Astrocyte (in vitro differentiated cells and primary cell): ENCODE data around the gene POLN. TPM values are rescaled to one million over a fixed set of nuclear protein-coding genes. Genes with fewer than 3 reads are reported as not detected.

Experiments
- DNase-seq: peaks from one replicate; pipeline ENCODE4 v3.0.0-alpha.2; 2010; ENCODE audit warnings: low read depth
- FAIRE-seq: peaks from 2 replicates; lab custom pipeline; 2011; peaks lifted over from hg19 to GRCh38; lab: Jason Lieb, UNC
- H2AFZ ChIP-seq: 2 replicates; pipeline ENCODE4 v1.6.0; 2012; ENCODE audit warnings: low read depth, low read length, inconsistent platforms
- H3K27ac ChIP-seq: 2 replicates; pipeline ENCODE4 v1.5.1; 2011; ENCODE audit warnings: low read depth, low read length, inconsistent platforms
- H3K27me3 ChIP-seq: 2 replicates; pipeline ENCODE4 v1.6.0; 2011; ENCODE audit warnings: low read length, inconsistent platforms; ENCODE audit not compliant: insufficient read depth
- H3K36me3 ChIP-seq: 2 replicates; pipeline ENCODE4 v1.5.1; 2011; ENCODE audit warnings: low read length, inconsistent platforms; ENCODE audit not compliant: insufficient read depth
- H3K4me1 ChIP-seq: 2 replicates; pipeline ENCODE4 v1.5.1; 2011; ENCODE audit warnings: low read length, inconsistent platforms; ENCODE audit not compliant: insufficient read depth
- H3K4me2 ChIP-seq: 2 replicates; pipeline ENCODE4 v1.6.0; 2012; ENCODE audit warnings: low read length, inconsistent platforms
- H3K4me3 ChIP-seq: 2 replicates; pipeline ENCODE4 v1.5.1; 2011; ENCODE audit warnings: low read depth, mild to moderate bottlenecking, low read length, inconsistent platforms; ENCODE audit not compliant: insufficient read depth
- H3K79me2 ChIP-seq: 2 replicates; pipeline ENCODE4 v1.6.0; 2012; ENCODE audit warnings: mild to moderate bottlenecking, low read length, inconsistent platforms; ENCODE audit not compliant: insufficient read depth
- H3K9ac ChIP-seq: 2 replicates; pipeline ENCODE4 v1.6.0; 2012; ENCODE audit warnings: mild to moderate bottlenecking, low read length, inconsistent platforms
- H3K9me3 ChIP-seq: 2 replicates; pipeline ENCODE4 v1.5.1; 2012; ENCODE audit warnings: low read depth, mild to moderate bottlenecking, low read length, inconsistent platforms; ENCODE audit not compliant: insufficient read depth
- H4K20me1 ChIP-seq: 2 replicates; pipeline ENCODE4 v1.6.0; 2012; ENCODE audit warnings: low read length, inconsistent platforms; ENCODE audit not compliant: insufficient read depth
- H3K27ac Mint-ChIP-seq: one replicate; pipeline ENCODE4 v1.8.0; 2021; ENCODE audit warnings: mild to moderate bottlenecking, mixed read lengths; ENCODE audit not compliant: unreplicated experiment
- H3K27me3 Mint-ChIP-seq: one replicate; pipeline ENCODE4 v1.8.0; 2021; ENCODE audit warnings: low read depth, mixed read lengths; ENCODE audit not compliant: unreplicated experiment
- H3K36me3 Mint-ChIP-seq: one replicate; pipeline ENCODE4 v1.8.0; 2021; ENCODE audit warnings: low read depth, mixed read lengths; ENCODE audit not compliant: unreplicated experiment
- H3K4me1 Mint-ChIP-seq: one replicate; pipeline ENCODE4 v1.8.0; 2021; ENCODE audit warnings: low read depth, mixed read lengths; ENCODE audit not compliant: unreplicated experiment
- H3K4me3 Mint-ChIP-seq: one replicate; pipeline ENCODE4 v1.8.0; 2021; ENCODE audit warnings: mild to moderate bottlenecking, moderate library complexity, mixed read lengths; ENCODE audit not compliant: unreplicated experiment
- H3K9me3 Mint-ChIP-seq: one replicate; pipeline ENCODE4 v1.8.0; 2021; ENCODE audit warnings: mild to moderate bottlenecking, mixed read lengths; ENCODE audit not compliant: unreplicated experiment
- EZH2 ChIP-seq: IDR thresholded peaks from 2 replicates; pipeline ENCODE4 v1.6.1; 2012; ENCODE audit warnings: mild to moderate bottlenecking, low read length, inconsistent platforms; ENCODE audit not compliant: insufficient read depth
- total RNA-seq: library from RNA; stranded (reverse); gene quantifications from 2 replicates; pipeline ENCODE4 v1.2.1, GENCODE V29; 2021
- TF ChIP-seq, protein P1 (sequence below): IDR thresholded peaks from 2 replicates; pipeline ENCODE4 v1.5.1; 2011; ENCODE audit warnings: low read depth, mild to moderate bottlenecking, inconsistent platforms, low read length, moderate library complexity; ENCODE audit not compliant: insufficient read depth

The POLN gene
- total RNA-seq, 1 donor from 2014 or later, result 3.1 TPM

DNA sequence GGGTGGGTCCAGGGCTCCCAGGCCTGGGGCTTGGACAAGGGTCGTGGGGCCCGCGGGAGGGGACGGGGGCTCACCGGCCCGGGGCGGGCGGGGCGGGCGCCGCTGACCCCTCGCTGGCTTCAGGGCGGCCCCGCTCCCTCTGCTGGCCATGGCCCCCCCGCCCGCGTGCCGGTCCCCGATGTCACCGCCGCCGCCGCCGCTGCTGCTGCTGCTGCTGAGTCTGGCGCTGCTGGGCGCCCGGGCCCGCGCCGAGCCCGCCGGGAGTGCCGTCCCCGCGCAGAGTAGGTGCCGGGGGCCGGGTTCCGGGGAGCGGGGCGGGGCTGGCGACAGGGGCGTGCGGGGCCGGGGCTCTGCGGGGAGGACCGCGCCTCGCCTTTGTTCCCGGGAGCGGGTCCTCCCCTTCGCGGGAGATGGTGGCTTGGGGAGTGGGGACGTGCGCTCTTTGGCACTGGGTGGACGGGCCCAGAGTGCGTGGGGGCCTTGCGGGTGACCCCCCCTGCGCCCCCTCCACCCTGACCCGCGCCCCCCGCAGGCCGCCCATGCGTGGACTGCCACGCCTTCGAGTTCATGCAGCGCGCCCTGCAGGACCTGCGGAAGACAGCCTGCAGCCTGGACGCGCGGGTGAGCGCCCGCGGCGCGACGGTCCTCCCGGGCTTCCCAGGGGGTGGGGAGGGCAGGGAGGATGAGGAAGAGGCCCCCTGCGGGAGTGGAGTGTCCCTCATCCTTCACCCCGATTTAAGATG lies 199.5 kb downstream of the POLN start:
- H2AFZ ChIP-seq, result peak overlapping the region; percentile 87
- no peak overlapping the region for H3K27ac Mint-ChIP-seq
- peak overlapping the region; percentile 93 for H3K4me2 ChIP-seq
- peak overlapping the region; percentile 67 for H3K4me3 Mint-ChIP-seq
- no peaks in the 10 kb centered on the region for H3K9me3 Mint-ChIP-seq
- H3K27me3 Mint-ChIP-seq, result peaks cover 16% of the 10 kb centered on the region
- no peaks in the 10 kb centered on the region for H3K79me2 ChIP-seq
- H3K27ac ChIP-seq, result no peak overlapping the region
- DNase-seq (no peak), FAIRE-seq (no peak)
- H3K36me3 ChIP-seq, result no peaks in the 10 kb centered on the region
- peaks cover 11% of the 10 kb centered on the region for H3K27me3 ChIP-seq
- peak overlapping the region; percentile 58 for H3K4me3 ChIP-seq
- H3K4me1 Mint-ChIP-seq, result no peaks in the 10 kb centered on the region
- peak overlapping the region; percentile 59 for H3K9ac ChIP-seq
- H3K36me3 Mint-ChIP-seq, result peaks cover 3% of the 10 kb centered on the region
- H3K4me1 ChIP-seq, result peaks cover 7% of the 10 kb centered on the region
- TF ChIP-seq, protein P1, sequence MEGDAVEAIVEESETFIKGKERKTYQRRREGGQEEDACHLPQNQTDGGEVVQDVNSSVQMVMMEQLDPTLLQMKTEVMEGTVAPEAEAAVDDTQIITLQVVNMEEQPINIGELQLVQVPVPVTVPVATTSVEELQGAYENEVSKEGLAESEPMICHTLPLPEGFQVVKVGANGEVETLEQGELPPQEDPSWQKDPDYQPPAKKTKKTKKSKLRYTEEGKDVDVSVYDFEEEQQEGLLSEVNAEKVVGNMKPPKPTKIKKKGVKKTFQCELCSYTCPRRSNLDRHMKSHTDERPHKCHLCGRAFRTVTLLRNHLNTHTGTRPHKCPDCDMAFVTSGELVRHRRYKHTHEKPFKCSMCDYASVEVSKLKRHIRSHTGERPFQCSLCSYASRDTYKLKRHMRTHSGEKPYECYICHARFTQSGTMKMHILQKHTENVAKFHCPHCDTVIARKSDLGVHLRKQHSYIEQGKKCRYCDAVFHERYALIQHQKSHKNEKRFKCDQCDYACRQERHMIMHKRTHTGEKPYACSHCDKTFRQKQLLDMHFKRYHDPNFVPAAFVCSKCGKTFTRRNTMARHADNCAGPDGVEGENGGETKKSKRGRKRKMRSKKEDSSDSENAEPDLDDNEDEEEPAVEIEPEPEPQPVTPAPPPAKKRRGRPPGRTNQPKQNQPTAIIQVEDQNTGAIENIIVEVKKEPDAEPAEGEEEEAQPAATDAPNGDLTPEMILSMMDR, result no peak
- no peak for TF ChIP-seq EZH2
- H4K20me1 ChIP-seq, result peaks cover 12% of the 10 kb centered on the region
- H3K9me3 ChIP-seq, result no peaks in the 10 kb centered on the region

DNA sequence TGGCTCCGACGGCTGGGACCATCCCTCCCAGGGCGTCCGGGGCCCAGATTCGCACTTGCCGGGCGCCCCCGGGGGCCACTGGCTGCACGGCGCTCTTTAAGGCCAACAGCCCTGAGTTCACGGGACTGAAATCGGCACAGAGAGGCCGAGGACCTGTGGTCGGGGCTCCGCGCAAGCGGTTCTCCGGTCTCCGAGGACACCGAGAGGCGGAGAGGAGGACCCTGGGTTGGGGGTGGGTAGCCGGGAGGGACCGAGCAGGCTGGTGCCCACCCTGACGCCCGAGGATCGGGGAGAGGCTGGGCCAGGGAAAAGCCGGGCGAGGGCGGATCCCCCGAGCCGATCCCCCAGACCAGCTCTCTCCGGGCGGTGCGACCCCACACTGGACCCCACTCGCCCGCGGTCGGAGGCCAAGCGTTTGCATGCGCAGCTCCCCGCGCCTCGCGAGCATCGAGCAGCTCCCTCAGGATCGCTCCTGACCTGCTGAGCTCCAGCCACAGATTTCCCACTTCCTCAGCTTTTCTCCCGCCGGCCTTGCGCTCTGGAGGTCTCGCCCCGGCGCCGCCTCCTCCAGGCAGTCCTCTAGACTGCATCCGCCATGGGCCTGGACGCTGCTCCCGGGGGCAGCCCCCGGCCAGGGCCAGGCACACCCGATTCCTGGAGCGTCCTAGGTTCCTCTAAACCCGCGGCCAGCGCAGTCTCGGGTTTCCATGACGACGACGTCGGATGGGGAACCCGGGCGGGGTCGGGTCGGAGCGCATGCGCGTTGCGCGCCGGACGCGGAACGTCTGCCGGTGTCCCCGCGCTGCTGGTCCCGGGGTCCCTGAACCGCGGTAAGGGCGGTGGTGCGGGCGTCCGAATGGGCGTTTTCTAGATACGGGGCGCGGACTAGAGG lies 200.4 kb downstream of the POLN start:
- Mint-ChIP-seq H3K9me3 (peaks cover 3% of the 10 kb centered on the region), H3K27me3 (peaks cover 24% of the 10 kb centered on the region), H3K4me3 (peak overlapping the region; percentile 85), H3K36me3 (peaks cover 6% of the 10 kb centered on the region), H3K4me1 (no peaks in the 10 kb centered on the region), H3K27ac (no peak overlapping the region)
- Histone ChIP-seq H3K27me3 (peaks cover 11% of the 10 kb centered on the region), H4K20me1 (peaks cover 12% of the 10 kb centered on the region), H3K79me2 (no peaks in the 10 kb centered on the region), H3K4me1 (peaks cover 7% of the 10 kb centered on the region), H3K9me3 (no peaks in the 10 kb centered on the region), H3K36me3 (no peaks in the 10 kb centered on the region), H3K4me2 (peak overlapping the region; percentile 93), H2AFZ (peak overlapping the region; percentile 87), H3K9ac (peak overlapping the region; percentile 59), H3K4me3 (peak overlapping the region; percentile 58), H3K27ac (no peak overlapping the region)
- FAIRE-seq (no peak), DNase-seq (peak; percentile 13)
- TF ChIP-seq, protein P1, result no peak
- peak; percentile 99 for TF ChIP-seq EZH2
